DMS153 (cell line): ENCODE results near the gene MAPK8IP3.
A peak's percentile ranks its signal among the peaks of the same experiment; 100 is the strongest.
"Not testable (repeated sequence)": the region's sequence is repeated elsewhere in the genome, so short reads cannot be mapped to it uniquely, and the experiment has no call there.

Experiments
- DNase-seq: peaks from one replicate; lab custom pipeline; 2025; lab: John Stamatoyannopoulos, UW

Gene MAPK8IP3

GRCh38 chr16:1677339-1677738 is 28.7 kb upstream of the MAPK8IP3 start:
- DNase-seq = no peak

GRCh38 chr16:1677942-1678499 is 28.0 kb upstream of the MAPK8IP3 start, which contains the start of gene JPT2:
TSS of gene JPT2 (plus strand) at chr16:1678279. CDS start at chr16:1678313, 34 bp downstream.
- DNase-seq = peak; percentile 96

GRCh38 chr16:1678500-1679098 is 27.4 kb upstream of the MAPK8IP3 start:
- no peak for DNase-seq

GRCh38 chr16:1680361-1680760 is 25.6 kb upstream of the MAPK8IP3 start:
- DNase-seq = no peak

GRCh38 chr16:1681032-1681431 is 25.0 kb upstream of the MAPK8IP3 start:
- DNase-seq = no peak

- no peak for DNase-seq
Observed at GRCh38 chr16:1687427-1688316, 18.3 kb upstream of the MAPK8IP3 start.

- DNase-seq = no peak
Observed at GRCh38 chr16:1688807-1689560, 17.0 kb upstream of the MAPK8IP3 start.

- DNase-seq = no peak
Observed at GRCh38 chr16:1689853-1690252, 16.1 kb upstream of the MAPK8IP3 start.

- DNase-seq = no peak
Observed at GRCh38 chr16:1690810-1691209, 15.2 kb upstream of the MAPK8IP3 start.

GRCh38 chr16:1691276-1691675 is 14.7 kb upstream of the MAPK8IP3 start:
- DNase-seq = no peak

GRCh38 chr16:1691956-1692355 is 14.0 kb upstream of the MAPK8IP3 start:
- DNase-seq = no peak

- DNase-seq = no peak
Observed at GRCh38 chr16:1696863-1697262, 9.1 kb upstream of the MAPK8IP3 start.

GRCh38 chr16:1698680-1699079 is 7.3 kb upstream of the MAPK8IP3 start:
- DNase-seq = no peak

- DNase-seq = no peak
Observed at GRCh38 chr16:1700246-1700645, 5.7 kb upstream of the MAPK8IP3 start.

GRCh38 chr16:1701216-1701878 is 4.6 kb upstream of the MAPK8IP3 start:
- DNase-seq = no peak

- DNase-seq = not testable (repeated sequence)
Observed at GRCh38 chr16:1705324-1705687, 689 bp upstream of the MAPK8IP3 start.

- no peak for DNase-seq
Observed at GRCh38 chr16:1706386-1707192, 594 bp downstream of the MAPK8IP3 start.

- DNase-seq = no peak
Observed at GRCh38 chr16:1707193-1707790, 1.3 kb downstream of the MAPK8IP3 start.

GRCh38 chr16:1708083-1708767 is 2.2 kb downstream of the MAPK8IP3 start:
- no peak for DNase-seq

GRCh38 chr16:1708768-1709180 is 2.8 kb downstream of the MAPK8IP3 start:
- DNase-seq = no peak
